ENCODE data around the gene TMED4.

DNA sequence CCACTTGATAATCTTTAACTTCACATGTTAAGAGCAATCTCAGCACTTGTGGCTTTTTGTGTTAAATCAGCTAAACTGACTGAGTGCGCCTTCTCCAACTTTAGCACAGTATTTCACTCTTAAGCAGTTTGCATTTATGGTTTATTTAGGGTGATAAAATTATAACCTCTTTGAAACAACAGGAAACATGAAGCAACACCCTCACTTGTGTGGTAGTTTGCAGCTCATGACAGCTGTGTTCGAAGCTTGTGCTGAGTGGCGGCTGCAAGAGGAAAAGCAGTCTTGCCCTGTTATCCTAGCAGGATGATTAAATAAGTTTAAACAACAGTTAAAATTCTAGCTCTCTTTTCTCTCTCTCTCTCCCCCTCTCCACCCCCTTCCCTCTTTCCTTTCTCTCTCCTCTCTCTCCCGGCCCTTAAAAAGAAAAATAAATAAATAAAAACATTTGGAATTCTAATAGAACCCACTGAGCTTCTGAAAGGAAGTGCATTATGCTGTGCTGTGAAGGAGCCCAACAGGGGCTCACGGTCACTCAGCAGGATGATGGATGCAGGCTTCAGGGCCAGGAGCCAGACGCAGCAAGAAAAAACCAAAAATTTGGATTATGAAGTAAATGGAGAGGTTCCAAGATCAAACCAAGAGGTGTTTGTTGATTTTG lies 49.6 kb upstream of the TMED4 start:
- TF ChIP-seq CTCF (conservative IDR thresholded peaks at IDR 0.05; ENCODE audit: low read length) (no peak), EZH2phosphoT487 (IDR thresholded peaks at IDR 0.05; ENCODE audit: borderline replicate concordance, low read depth, low read length) (no peak)
